NCI-H2196 treated with DMSO at 0.1 percent for 48 hours (cell line): Measurements from ENCODE around the gene AP1G1.

Experiments used
- DNase-seq: peaks from one replicate; lab custom pipeline; 2025; ENCODE audit not compliant: unreplicated experiment; lab: John Stamatoyannopoulos, UW

AP1G1 gene

GRCh38 chr16:71758293-71758760 is 50.3 kb downstream of the AP1G1 start:
- no peak for DNase-seq

DNA sequence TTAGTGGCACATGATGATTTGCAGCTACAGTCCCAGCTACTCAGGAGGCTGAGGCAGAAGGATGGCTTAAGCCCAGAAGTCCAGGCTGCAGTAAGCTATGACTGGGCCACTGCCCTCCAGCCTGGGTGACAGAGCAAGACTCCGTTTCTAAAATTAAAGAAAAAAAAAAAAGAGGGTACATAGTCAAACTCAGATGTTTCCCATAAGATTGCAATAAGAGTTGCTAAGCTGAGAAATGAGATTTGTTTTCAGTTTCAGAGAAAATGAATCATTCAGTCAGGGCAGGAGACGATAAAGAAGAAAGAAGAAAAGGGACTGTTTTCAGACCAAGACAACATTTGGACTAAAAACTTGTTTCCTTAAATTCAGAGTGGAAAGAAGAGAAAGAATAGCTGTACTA is 54.0 kb downstream of the AP1G1 start:
- DNase-seq, result no peak

- no peak for DNase-seq
These were observed 54.5 kb downstream of the AP1G1 start for GRCh38 chr16:71754108-71754507.

- no peak for DNase-seq
These were observed 60.4 kb downstream of the AP1G1 start for GRCh38 chr16:71748226-71748625.

GRCh38 chr16:71746442-71747046 is 62.1 kb downstream of the AP1G1 start:
- no peak for DNase-seq

DNA sequence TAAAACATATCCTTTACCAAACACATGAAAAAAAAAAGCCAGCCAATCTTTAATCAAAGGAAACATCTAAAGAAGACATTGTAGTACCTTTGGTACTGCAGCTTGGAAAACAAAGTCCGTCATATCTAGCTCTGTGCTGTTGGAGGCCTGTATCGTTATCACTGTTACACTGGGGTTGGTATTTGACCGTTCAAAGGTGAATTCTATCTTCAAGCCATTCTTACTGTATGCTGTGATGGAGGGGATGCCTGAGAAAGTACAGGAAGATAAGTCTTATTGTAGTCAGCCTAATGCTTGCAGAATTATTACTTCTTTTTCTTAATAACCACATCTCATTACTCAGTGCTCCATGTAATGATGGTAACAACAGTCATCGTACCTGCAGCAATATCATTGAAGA is 69.8 kb downstream of the AP1G1 start:
- no peak for DNase-seq

DNA sequence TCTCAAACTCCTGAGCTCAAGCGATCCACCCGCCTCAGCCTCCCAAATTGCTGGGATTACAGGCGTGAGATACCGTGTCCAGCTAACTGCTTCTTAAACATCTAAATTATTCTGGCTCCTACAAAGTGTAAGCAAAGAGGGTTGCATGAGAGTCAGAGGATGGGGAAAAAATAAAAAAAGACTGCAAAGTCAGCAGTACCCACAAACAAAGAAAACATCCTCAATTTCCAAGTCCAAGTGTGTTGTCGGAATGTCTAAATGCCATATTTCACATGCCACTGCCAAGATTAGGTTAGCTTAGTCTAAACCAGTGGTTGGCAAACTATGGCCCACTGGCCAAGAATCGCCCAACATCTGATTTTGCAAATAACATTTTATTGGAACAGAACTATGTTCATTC is 71.1 kb downstream of the AP1G1 start:
- DNase-seq, result no peak

GRCh38 chr16:71734511-71734910 is 74.1 kb downstream of the AP1G1 start:
- no peak for DNase-seq

- no peak for DNase-seq
These were observed 76.0 kb downstream of the AP1G1 start for GRCh38 chr16:71732587-71732986.

GRCh38 chr16:71727551-71728324 is 80.9 kb downstream of the AP1G1 start:
- DNase-seq, result no peak

GRCh38 chr16:71726476-71727315 is 81.9 kb downstream of the AP1G1 start:
- DNase-seq, result no peak

DNA sequence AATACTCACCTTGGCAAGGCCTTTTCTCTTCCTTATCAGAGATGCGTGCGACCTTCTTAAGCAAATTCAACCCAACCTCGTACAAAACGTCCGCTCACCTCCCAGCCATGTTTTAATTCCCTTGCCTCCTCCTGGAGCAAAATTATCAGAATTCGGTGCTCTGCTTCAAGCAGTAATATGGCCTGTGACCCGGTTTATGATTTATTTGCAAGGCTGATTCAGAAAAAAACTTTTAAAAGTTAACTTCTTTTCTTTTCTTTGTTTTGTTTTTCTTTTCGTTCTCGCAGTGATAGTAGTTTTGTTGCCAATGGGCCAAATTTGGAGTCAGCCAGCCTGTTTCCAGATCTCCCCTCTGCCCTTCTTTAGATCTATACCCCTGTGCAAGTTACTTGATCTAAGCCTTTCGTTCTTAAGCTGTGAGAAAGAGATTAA is 84.3 kb downstream of the AP1G1 start, which contains the start of gene PHLPP2:
Gene PHLPP2 (minus strand): TSS at position 382 of the 432 bp plus-strand sequence. CDS start 9,906 bp downstream, outside the sequence.
- no peak for DNase-seq

DNA sequence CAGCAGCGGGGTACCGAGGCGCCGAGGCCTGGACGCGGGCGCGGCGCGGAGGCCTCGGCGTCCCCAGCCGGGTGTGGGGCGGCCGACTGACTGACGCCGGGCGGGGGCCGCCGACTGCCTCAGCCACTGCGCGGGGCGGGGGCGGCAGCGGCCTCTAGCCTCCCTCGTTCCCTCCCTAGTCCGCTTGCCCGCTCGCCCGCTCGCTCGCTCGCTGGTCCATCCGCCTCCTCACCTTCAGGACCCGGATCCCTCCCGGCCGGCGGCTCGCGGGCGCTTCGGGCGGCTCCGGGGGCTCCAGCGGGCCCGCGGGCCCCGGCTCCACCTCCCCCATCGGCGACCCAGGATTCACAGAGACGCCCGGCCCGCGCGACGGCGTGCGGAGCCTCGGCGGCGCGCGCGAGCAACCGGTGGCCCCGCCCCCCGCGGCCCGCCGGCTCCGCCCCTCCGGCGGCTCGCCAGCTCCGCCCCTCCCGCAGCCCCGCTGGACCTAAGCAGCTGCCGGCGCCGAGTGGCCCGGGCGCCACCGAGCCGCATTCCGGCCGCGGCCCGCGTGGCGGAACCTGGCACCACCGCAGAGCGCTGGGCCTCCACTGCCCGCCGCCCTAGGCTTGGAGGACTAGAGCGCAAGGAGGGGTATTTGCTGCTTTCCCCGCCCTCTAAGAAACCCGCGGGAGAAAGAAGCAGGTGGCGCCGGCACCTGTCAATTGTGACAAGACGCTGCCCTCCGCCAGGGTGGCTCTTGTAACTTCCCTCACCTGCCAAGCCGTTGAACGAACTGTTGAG is 84.9 kb downstream of the AP1G1 start:
- DNase-seq, result peak; percentile 49

- DNase-seq, result no peak
These were observed 85.7 kb downstream of the AP1G1 start for GRCh38 chr16:71722801-71723536.

DNA sequence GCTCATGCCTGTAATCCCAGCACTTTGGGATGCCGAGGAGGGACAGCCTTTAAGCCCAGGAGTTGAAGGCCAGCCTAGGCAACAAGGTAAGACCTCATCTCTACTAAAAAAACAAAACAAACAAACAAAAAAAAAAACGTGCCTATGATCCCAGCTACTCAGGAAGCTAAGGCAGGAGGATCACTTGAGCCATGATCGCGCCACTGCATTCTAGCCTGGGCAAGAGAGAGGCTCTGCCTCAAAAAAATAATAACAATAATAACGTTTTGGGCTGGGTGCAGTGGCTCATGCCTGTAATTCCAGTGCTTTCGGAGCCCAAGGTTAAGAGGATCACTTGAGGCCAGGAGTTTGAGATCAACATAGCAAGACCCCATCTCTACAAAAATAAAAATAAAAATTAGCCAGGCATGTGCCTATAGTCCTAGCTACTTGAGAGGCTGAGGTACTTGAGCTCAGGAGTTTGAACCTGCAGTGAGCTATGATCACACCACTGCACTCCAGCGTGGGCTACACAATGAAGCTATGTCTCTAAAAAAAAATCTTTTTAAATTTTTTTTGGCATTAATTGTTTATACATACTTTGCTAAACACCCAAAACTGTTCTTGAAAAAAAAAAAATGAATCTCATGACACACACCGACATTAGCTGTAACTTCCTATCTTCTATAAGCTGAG is 87.4 kb downstream of the AP1G1 start:
- no peak for DNase-seq

GRCh38 chr16:71712501-71712900 is 96.1 kb downstream of the AP1G1 start:
- no peak for DNase-seq

- no peak for DNase-seq
These were observed 96.8 kb downstream of the AP1G1 start for GRCh38 chr16:71711789-71712188.

GRCh38 chr16:71709229-71709781 is 99.3 kb downstream of the AP1G1 start:
- DNase-seq, result no peak

GRCh38 chr16:71708696-71709095 is 99.9 kb downstream of the AP1G1 start:
- no peak for DNase-seq
